Measurements from ENCODE around the gene PLPP4. TPM values are rescaled to one million over a fixed set of nuclear protein-coding genes. Genes with fewer than 3 reads are reported as not detected.

The PLPP4 gene
- total and polyA plus RNA-seq, 2 donors (not counting 3 experiments of a cell fraction or from before 2014, with no cell fraction given): 15.5 to 36.4 TPM

- no TSS peak for BruUV-seq (replicated peaks)
- peak; percentile 91 for DNase-seq (ENCODE audit: low read depth, low spot score)
- peak overlapping the region; percentile 82 for H3K27ac ChIP-seq (ENCODE audit: insufficient read depth, low read depth, low read length)
- ChIA-PET POLR2A (no interaction called here), CTCF (interaction anchor here (0.6 to 4.1 kb wide), 9 partner anchors 9 to 266 kb away, joined by 3 to 23 read pairs (median 3); no protein-coding TSS in a partner anchor)
- no peaks in the 10 kb centered on the region for H4K20me1 ChIP-seq (replicated peaks; ENCODE audit: control insufficient read depth, extremely low read depth, insufficient read depth, low read length)
- H3K4me3 ChIP-seq (replicated peaks in 1 of 3; ENCODE audit: insufficient read depth in 1 of 3, low read depth in 1 of 3, low read length in 3 of 3): no peak overlapping the region
- peaks cover 25% of the 10 kb centered on the region for H3K79me2 ChIP-seq (ENCODE audit: control insufficient read depth, insufficient read depth, low read length)
- H3K36me3 ChIP-seq (ENCODE audit: control insufficient read depth in 2 of 2, extremely low read depth in 1 of 2, insufficient read depth in 2 of 2, low read length in 2 of 2): no peaks in the 10 kb centered on the region
- H2AFZ ChIP-seq (ENCODE audit: low read depth, low read length): no peak overlapping the region
- peak; percentile 91 for FAIRE-seq
- dilution Hi-C loops (cut with MboI; ENCODE audit: extremely low pct_ligation_motif_present, low sequenced_read_pairs) (no loop called here), intact Hi-C loops (cut with micrococcal nuclease) (loop anchor here (1.0 kb wide), 3 partner anchors 37 to 181 kb away; no protein-coding TSS in a partner anchor)
- peak overlapping the region; percentile 23 for H3K4me2 ChIP-seq (ENCODE audit: insufficient read depth, low read length)
- H3K9me3 ChIP-seq (replicated peaks; ENCODE audit: control insufficient read depth, insufficient read depth, low read length): no peaks in the 10 kb centered on the region
- no peaks in the 10 kb centered on the region for H3K27me3 ChIP-seq (ENCODE audit: control insufficient read depth in 2 of 2, insufficient read depth in 2 of 2, low read length in 2 of 2)
- no peaks in the 10 kb centered on the region for H3K9me1 ChIP-seq (replicated peaks; ENCODE audit: control insufficient read depth, extremely low read depth, insufficient read depth, low read length)
- H3K9ac ChIP-seq (replicated peaks; ENCODE audit: extremely low read depth, insufficient read depth, low read length): peak overlapping the region; percentile 35
- H3K4me1 ChIP-seq (ENCODE audit: control insufficient read depth, extremely low read depth, insufficient read depth, low read length): peaks cover 45% of the 10 kb centered on the region
- TF ChIP-seq EZH2 (IDR thresholded peaks at IDR 0.05; ENCODE audit: borderline replicate concordance, low read depth, low read length, severe bottlenecking) (no peak), FOS (IDR thresholded peaks at IDR 0.05; ENCODE audit: borderline replicate concordance, insufficient read depth, low read length) (peak; percentile 87), POLR2A (IDR thresholded peaks at IDR 0.05; ENCODE audit: low read depth, low read length) (peak; percentile 72), POLR2AphosphoS5 (IDR thresholded peaks at IDR 0.05; ENCODE audit: insufficient read depth, low read depth, low read length) (peak; percentile 87), JUN (IDR thresholded peaks at IDR 0.05; ENCODE audit: borderline replicate concordance, insufficient read depth, insufficient read length, low read depth) (peak; percentile 86), GATA2 (IDR thresholded peaks at IDR 0.05; ENCODE audit: insufficient read depth, insufficient read length, low read depth, low read length) (peak; percentile 97)
- TF ChIP-seq, protein P1, sequence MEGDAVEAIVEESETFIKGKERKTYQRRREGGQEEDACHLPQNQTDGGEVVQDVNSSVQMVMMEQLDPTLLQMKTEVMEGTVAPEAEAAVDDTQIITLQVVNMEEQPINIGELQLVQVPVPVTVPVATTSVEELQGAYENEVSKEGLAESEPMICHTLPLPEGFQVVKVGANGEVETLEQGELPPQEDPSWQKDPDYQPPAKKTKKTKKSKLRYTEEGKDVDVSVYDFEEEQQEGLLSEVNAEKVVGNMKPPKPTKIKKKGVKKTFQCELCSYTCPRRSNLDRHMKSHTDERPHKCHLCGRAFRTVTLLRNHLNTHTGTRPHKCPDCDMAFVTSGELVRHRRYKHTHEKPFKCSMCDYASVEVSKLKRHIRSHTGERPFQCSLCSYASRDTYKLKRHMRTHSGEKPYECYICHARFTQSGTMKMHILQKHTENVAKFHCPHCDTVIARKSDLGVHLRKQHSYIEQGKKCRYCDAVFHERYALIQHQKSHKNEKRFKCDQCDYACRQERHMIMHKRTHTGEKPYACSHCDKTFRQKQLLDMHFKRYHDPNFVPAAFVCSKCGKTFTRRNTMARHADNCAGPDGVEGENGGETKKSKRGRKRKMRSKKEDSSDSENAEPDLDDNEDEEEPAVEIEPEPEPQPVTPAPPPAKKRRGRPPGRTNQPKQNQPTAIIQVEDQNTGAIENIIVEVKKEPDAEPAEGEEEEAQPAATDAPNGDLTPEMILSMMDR (IDR thresholded peaks at IDR 0.05; ENCODE audit: extremely low read depth in 1 of 2, insufficient read depth in 1 of 2, low read depth in 1 of 2, low read length in 2 of 2): no peak
These were observed 3.7 kb downstream of the PLPP4 start for GRCh38 chr10:120460776-120461175.
